HepG2 (cell line): Measurements from ENCODE around the gene KDM7A. TPM values are rescaled to one million over a fixed set of nuclear protein-coding genes. Genes with fewer than 3 reads are reported as not detected.

Experiments used
- ERF ChIP-seq: IDR thresholded peaks from 2 replicates; pipeline ENCODE4 v1.6.1; 2018; ENCODE audit warnings: missing biosample characterization, missing genetic modification reagents
- FOSL2 ChIP-seq: sonication (generic); formaldehyde crosslinking; IDR thresholded peaks from 2 replicates; pipeline ENCODE4 v1.4.0; 2020; ENCODE audit warnings: missing genetic modification reagents
- HIVEP1 ChIP-seq: sonication (generic); formaldehyde crosslinking; IDR thresholded peaks from 2 replicates; pipeline ENCODE4 v1.4.0; 2020; ENCODE audit warnings: mild to moderate bottlenecking, missing genetic modification reagents
- HMGXB4 ChIP-seq, 2 experiments: sonication (generic) in 1 of 2; formaldehyde crosslinking in 1 of 2; IDR thresholded peaks; 2 replicates each; pipeline versions ENCODE4 v1.4.0 to v1.6.1; 2018 to 2020; ENCODE audit warnings: missing genetic modification reagents in 2 of 2, borderline replicate concordance in 1 of 2, low read depth in 1 of 2, mild to moderate bottlenecking in 1 of 2, missing biosample characterization in 1 of 2
- KLF16 ChIP-seq, 2 experiments: sonication (generic) in 1 of 2; formaldehyde crosslinking in 1 of 2; IDR thresholded peaks; 2 replicates each; pipeline versions ENCODE4 v1.6.1 to v1.8.0; 2016 to 2023; ENCODE audit warnings: missing genetic modification reagents in 2 of 2, missing compliant biosample characterization in 1 of 2
- MAZ ChIP-seq, 2 experiments: sonication (generic) in 1 of 2; formaldehyde crosslinking in 1 of 2; IDR thresholded peaks; 2 replicates each; pipeline versions ENCODE4 v1.5.0 to v1.6.1; 2012 to 2020; ENCODE audit warnings: low read depth in 2 of 2, mild to moderate bottlenecking in 2 of 2, borderline replicate concordance in 1 of 2, improper control_type of control experiment in 1 of 2, low read length in 1 of 2, missing genetic modification reagents in 1 of 2, moderate library complexity in 1 of 2
- MNT ChIP-seq: fragments of 450-650 bp; IDR thresholded peaks from 2 replicates; pipeline ENCODE4 v1.6.1; 2016
- NPAS2 ChIP-seq: sonication (generic); formaldehyde crosslinking; IDR thresholded peaks from 2 replicates; pipeline ENCODE4 v1.8.0; 2022; ENCODE audit warnings: mild to moderate bottlenecking, missing genetic modification reagents, borderline replicate concordance
- RAD21 ChIP-seq: fragments of 450-650 bp; formaldehyde crosslinking; IDR thresholded peaks from 2 replicates; pipeline ENCODE4 v1.5.0; 2020; ENCODE audit warnings: mild to moderate bottlenecking
- RBAK ChIP-seq: sonication (generic); formaldehyde crosslinking; IDR thresholded peaks from 2 replicates; pipeline ENCODE4 v1.5.1; 2020; ENCODE audit warnings: mild to moderate bottlenecking, missing genetic modification reagents
- RBM39 ChIP-seq: fragments of 200-400 bp; formaldehyde crosslinking; IDR thresholded peaks from one replicate; pipeline ENCODE4 v1.6.1; 2018; ENCODE audit warnings: antibody characterized with exemption, mild to moderate bottlenecking, low read depth, low read length; ENCODE audit not compliant: poor library complexity, severe bottlenecking
- SALL1 ChIP-seq: sonication (generic); formaldehyde crosslinking; IDR thresholded peaks from 2 replicates; pipeline ENCODE4 v1.8.0; 2022; ENCODE audit warnings: mild to moderate bottlenecking, missing genetic modification reagents
- SNAPC4 ChIP-seq: sonication (generic); formaldehyde crosslinking; IDR thresholded peaks from 2 replicates; pipeline ENCODE4 v1.4.0; 2020; ENCODE audit warnings: mild to moderate bottlenecking, missing genetic modification reagents
- SOX6 ChIP-seq, 2 experiments: fragments of 450-650 bp in 1 of 2; sonication (generic) in 1 of 2; formaldehyde crosslinking in 1 of 2; IDR thresholded peaks; 2 replicates each; pipeline versions ENCODE4 v1.4.0 to v1.6.1; 2017 to 2020; ENCODE audit warnings: antibody characterized with exemption in 1 of 2, mild to moderate bottlenecking in 1 of 2, missing genetic modification reagents in 1 of 2
- STAG1 ChIP-seq: sonication (generic); formaldehyde crosslinking; IDR thresholded peaks from 2 replicates; pipeline ENCODE4 v1.4.0; 2020; ENCODE audit warnings: missing genetic modification reagents
- ZBTB33 ChIP-seq: sonication (generic); formaldehyde crosslinking; IDR thresholded peaks from 2 replicates; pipeline ENCODE4 v1.4.0; 2020; ENCODE audit warnings: missing genetic modification reagents
- ZNF138 ChIP-seq: sonication (generic); formaldehyde crosslinking; IDR thresholded peaks from 2 replicates; pipeline ENCODE4 v1.5.0; 2020; ENCODE audit warnings: mild to moderate bottlenecking, low read depth, missing genetic modification reagents
- polyA plus RNA-seq, 8 experiments: library from polyadenylated mRNA; depleted of rRNA in 3 of 8; stranded (reverse) in 7 of 8; unstranded in 1 of 8; fragments of >200 nt; fragmentation: Illumina TruSeq in 4 of 8; extraction: Trizol in 4 of 8; gene quantifications; 2 replicates each; pipeline versions ENCODE4 v1.2.1 to v1.2.3, GENCODE V29; 2011 to 2016; ENCODE audit warnings: low read depth in 4 of 8, missing spikeins in 1 of 8, mixed read lengths in 1 of 8; ENCODE audit not compliant: insufficient read depth in 1 of 8
- total RNA-seq, 5 experiments: library from RNA; depleted of rRNA; stranded (reverse); fragments of >200 nt; fragmentation: Illumina TruSeq; extraction: Trizol; gene quantifications; 2 replicates each; pipeline ENCODE4 v1.2.3, GENCODE V29; 2016; ENCODE audit warnings: low read depth in 1 of 5

Gene KDM7A
- total and polyA plus RNA-seq, 2 of the 13 experiments (the other 11 are each of a cell fraction or from before 2014, with no cell fraction given): 10.8 to 16.8 TPM

GRCh38 chr7:140079121-140079536, 97.7 kb downstream of the KDM7A start (continued):
- TF ChIP-seq MNT: no peak
- TF ChIP-seq RBM39: no peak
- no peak for TF ChIP-seq ZNF138 (CRISPR knock-in tag)
- TF ChIP-seq HMGXB4 (CRISPR knock-in tag; IDR thresholded peaks at IDR 0.05; ENCODE audit: borderline replicate concordance in 1 of 2, low read depth in 1 of 2): peak in 1 of 2 experiments; percentile 32; a peak in 1 of 4 replicates
- peak; percentile 78 for TF ChIP-seq ZBTB33 (CRISPR knock-in tag)
- TF ChIP-seq FOSL2 (CRISPR knock-in tag): peak; percentile 8; the same call in 1 of the 2 replicates
- TF ChIP-seq KLF16 (CRISPR knock-in tag; IDR thresholded peaks at IDR 0.05): no peak
- peak; percentile 52 for TF ChIP-seq SALL1 (CRISPR knock-in tag)
- no peak for TF ChIP-seq NPAS2 (CRISPR knock-in tag)
- peak; percentile 78 for TF ChIP-seq STAG1 (CRISPR knock-in tag)
- no peak for TF ChIP-seq SOX6 (IDR thresholded peaks at IDR 0.05)
- TF ChIP-seq SOX6 (CRISPR knock-in tag; IDR thresholded peaks at IDR 0.05): 0 out of 2 replicates have a peak, but pooled peaks have one; percentile 21
- peak; percentile 71 for TF ChIP-seq RAD21 (CRISPR knock-in tag)
- peak; percentile 56; the same call in 1 of the 2 replicates for TF ChIP-seq ERF (CRISPR knock-in tag)
- no peak for TF ChIP-seq MAZ (IDR thresholded peaks at IDR 0.05; ENCODE audit: borderline replicate concordance, low read depth, low read length)
- TF ChIP-seq MAZ (CRISPR knock-in tag; IDR thresholded peaks at IDR 0.05; ENCODE audit: low read depth): 0 out of 2 replicates have a peak, but pooled peaks have one; percentile 37
- no peak for TF ChIP-seq RBAK (CRISPR knock-in tag)
- no peak for TF ChIP-seq SNAPC4 (CRISPR knock-in tag)
- TF ChIP-seq HIVEP1: 0 out of 2 replicates have a peak, but pooled peaks have one; percentile 22
